Keratinocyte (primary cell): ENCODE measurements around the gene ADGRG6. TPM values are rescaled to one million over a fixed set of nuclear protein-coding genes. Genes with fewer than 3 reads are reported as not detected.

Experiments
- DNase-seq: peaks from one replicate; pipeline ENCODE4 v3.0.0-alpha.2; 2011; ENCODE audit warnings: low read depth, missing footprints, low spot score
- FAIRE-seq: peaks from 2 replicates; lab custom pipeline; 2011; peaks lifted over from hg19 to GRCh38; lab: Jason Lieb, UNC
- H2AFZ ChIP-seq: 2 replicates; pipeline ENCODE4 v1.6.0; 2012; ENCODE audit warnings: low read length, control low read depth, inconsistent platforms; ENCODE audit not compliant: control insufficient read depth
- H3K27ac ChIP-seq: 2 replicates; pipeline ENCODE4 v1.5.1; 2011; ENCODE audit warnings: low read length; ENCODE audit not compliant: control insufficient read depth, insufficient read depth
- H3K27me3 ChIP-seq: 3 replicates; pipeline ENCODE4 v1.6.0; 2011; ENCODE audit warnings: low read length; ENCODE audit not compliant: control insufficient read depth, insufficient read depth; ENCODE audit errors: extremely low read depth
- H3K36me3 ChIP-seq, 2 experiments: 2 replicates in 1 of 2; 3 replicates in 1 of 2; pipeline ENCODE4 v1.5.1; 2011; ENCODE audit warnings: low read length in 2 of 2, mild to moderate bottlenecking in 1 of 2; ENCODE audit not compliant: control insufficient read depth in 2 of 2, insufficient read depth in 2 of 2; ENCODE audit errors: extremely low read depth in 1 of 2
- H3K4me1 ChIP-seq: 3 replicates; pipeline ENCODE4 v1.5.1; 2011; ENCODE audit warnings: low read length; ENCODE audit not compliant: control insufficient read depth, insufficient read depth; ENCODE audit errors: extremely low read depth
- H3K4me2 ChIP-seq: 3 replicates; pipeline ENCODE4 v1.6.0; 2011; ENCODE audit warnings: low read depth, low read length; ENCODE audit not compliant: control insufficient read depth, insufficient read depth; ENCODE audit errors: extremely low read depth
- H3K4me3 ChIP-seq, 3 experiments: fragments of 200-600 bp in 1 of 3; sonication (generic) in 1 of 3; 2 replicates in 2 of 3; 3 replicates in 1 of 3; pipeline ENCODE4 v1.5.1; 2011 to 2016; ENCODE audit warnings: low read length in 3 of 3, mild to moderate bottlenecking in 3 of 3, control low read depth in 2 of 3, inconsistent platforms in 1 of 3, low read depth in 1 of 3, mixed read lengths in 1 of 3, mixed run types in 1 of 3, moderate library complexity in 1 of 3; ENCODE audit not compliant: control insufficient read depth in 2 of 3, insufficient read depth in 2 of 3; ENCODE audit errors: extremely low read depth in 1 of 3
- H3K79me2 ChIP-seq: 2 replicates; pipeline ENCODE4 v1.6.0; 2012; ENCODE audit warnings: low read length; ENCODE audit not compliant: control insufficient read depth, insufficient read depth
- H3K9ac ChIP-seq: 3 replicates; pipeline ENCODE4 v1.6.0; 2011; ENCODE audit warnings: low read length; ENCODE audit not compliant: control insufficient read depth, insufficient read depth; ENCODE audit errors: extremely low read depth
- H3K9me1 ChIP-seq: 3 replicates; pipeline ENCODE4 v1.6.0; 2011; ENCODE audit warnings: low read length; ENCODE audit not compliant: control insufficient read depth, insufficient read depth; ENCODE audit errors: extremely low read depth
- H3K9me3 ChIP-seq: 2 replicates; pipeline ENCODE4 v1.5.1; 2012; ENCODE audit warnings: low read depth, low read length; ENCODE audit not compliant: control insufficient read depth
- H4K20me1 ChIP-seq: 3 replicates; pipeline ENCODE4 v1.6.0; 2011; ENCODE audit warnings: low read length; ENCODE audit not compliant: control insufficient read depth, insufficient read depth; ENCODE audit errors: extremely low read depth
- EZH2 ChIP-seq: IDR thresholded peaks from one replicate; pipeline ENCODE4 v1.6.1; 2012; ENCODE audit warnings: inconsistent platforms, mild to moderate bottlenecking, low read length, moderate library complexity
- dilution Hi-C: fragments of 300-500 bp; cut with MboI; formaldehyde crosslinking; loops from one replicate; pipeline ENCODE4 v1.7.0; 2020; ENCODE audit warnings: low sequenced_read_pairs; ENCODE audit not compliant: extremely low pct_ligation_motif_present
- polyA plus RNA-seq, 5 experiments: library from polyadenylated mRNA; depleted of rRNA in 3 of 5; stranded (reverse) in 3 of 5; stranded (forward) in 1 of 5; unstranded in 1 of 5; fragments of >200 nt; gene quantifications; 1 replicate in 1 of 5; 2 replicates in 3 of 5; 3 replicates in 1 of 5; pipeline versions ENCODE4 v1.2.1 to v1.2.3, GENCODE V29; 2011 to 2012; ENCODE audit warnings: missing spikeins in 2 of 5, low read depth in 1 of 5, low replicate concordance in 1 of 5
- TF ChIP-seq, protein P1 (sequence below), 3 experiments: IDR thresholded peaks in 1 of 3; conservative IDR thresholded peaks in 1 of 3; optimal IDR thresholded peaks in 1 of 3; 2 replicates in 2 of 3; 3 replicates in 1 of 3; pipeline versions ENCODE3 to v1.5.1; 2011; ENCODE audit warnings: low read length in 3 of 3, mild to moderate bottlenecking in 3 of 3, moderate library complexity in 2 of 3, control low read depth in 1 of 3, inconsistent platforms in 1 of 3; ENCODE audit not compliant: insufficient read depth in 2 of 3; ENCODE audit errors: extremely low read depth in 1 of 3

ADGRG6 gene
- polyA plus RNA-seq, 1 donor (not counting 4 experiments of a cell fraction or from before 2014, with no cell fraction given): 20.1 TPM

GRCh38 chr6:142380626-142381025 lies 78.8 kb downstream of the ADGRG6 start:
- H3K9me1 ChIP-seq: no peaks in the 10 kb centered on the region
- H3K4me2 ChIP-seq: no peak overlapping the region
- H3K36me3 ChIP-seq: no peaks in the 10 kb centered on the region
- H2AFZ ChIP-seq: no peak overlapping the region
- no peaks in the 10 kb centered on the region for H3K79me2 ChIP-seq
- TF ChIP-seq, protein P1, sequence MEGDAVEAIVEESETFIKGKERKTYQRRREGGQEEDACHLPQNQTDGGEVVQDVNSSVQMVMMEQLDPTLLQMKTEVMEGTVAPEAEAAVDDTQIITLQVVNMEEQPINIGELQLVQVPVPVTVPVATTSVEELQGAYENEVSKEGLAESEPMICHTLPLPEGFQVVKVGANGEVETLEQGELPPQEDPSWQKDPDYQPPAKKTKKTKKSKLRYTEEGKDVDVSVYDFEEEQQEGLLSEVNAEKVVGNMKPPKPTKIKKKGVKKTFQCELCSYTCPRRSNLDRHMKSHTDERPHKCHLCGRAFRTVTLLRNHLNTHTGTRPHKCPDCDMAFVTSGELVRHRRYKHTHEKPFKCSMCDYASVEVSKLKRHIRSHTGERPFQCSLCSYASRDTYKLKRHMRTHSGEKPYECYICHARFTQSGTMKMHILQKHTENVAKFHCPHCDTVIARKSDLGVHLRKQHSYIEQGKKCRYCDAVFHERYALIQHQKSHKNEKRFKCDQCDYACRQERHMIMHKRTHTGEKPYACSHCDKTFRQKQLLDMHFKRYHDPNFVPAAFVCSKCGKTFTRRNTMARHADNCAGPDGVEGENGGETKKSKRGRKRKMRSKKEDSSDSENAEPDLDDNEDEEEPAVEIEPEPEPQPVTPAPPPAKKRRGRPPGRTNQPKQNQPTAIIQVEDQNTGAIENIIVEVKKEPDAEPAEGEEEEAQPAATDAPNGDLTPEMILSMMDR (optimal IDR thresholded peaks at IDR 0.05 in 1 of 3, IDR thresholded peaks at IDR 0.05 in 1 of 3, conservative IDR thresholded peaks at IDR 0.05 in 1 of 3; ENCODE audit: extremely low read depth in 1 of 3, insufficient read depth in 2 of 3, low read length in 3 of 3): no peak
- TF ChIP-seq EZH2: no peak
- H3K4me3 ChIP-seq: no peak overlapping the region
- no peak for FAIRE-seq
- dilution Hi-C loops: no loop called here
- no peaks in the 10 kb centered on the region for H4K20me1 ChIP-seq
- H3K9me3 ChIP-seq: no peaks in the 10 kb centered on the region
- no peak overlapping the region for H3K9ac ChIP-seq
- no peak for DNase-seq
- H3K4me1 ChIP-seq: peaks cover 33% of the 10 kb centered on the region
- no peaks in the 10 kb centered on the region for H3K27me3 ChIP-seq
- no peak overlapping the region for H3K27ac ChIP-seq

DNA sequence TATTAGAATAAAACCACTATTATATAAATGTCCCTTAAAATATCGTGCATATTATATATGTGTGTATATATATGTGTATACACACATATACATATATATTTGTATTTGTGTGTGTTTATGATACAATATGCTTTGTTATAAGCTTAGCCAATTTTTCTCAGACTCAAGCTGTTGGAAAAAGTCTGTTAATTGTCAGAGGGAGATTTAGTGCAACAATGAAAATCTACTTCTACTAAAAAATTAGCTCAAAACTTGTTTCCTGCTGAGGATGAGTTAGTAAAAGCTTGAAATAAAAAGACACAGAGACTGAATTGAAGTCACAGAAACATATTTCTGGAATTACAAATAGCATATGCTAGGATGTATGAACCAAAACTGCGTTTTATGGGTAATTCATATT lies 79.4 kb downstream of the ADGRG6 start:
- Histone ChIP-seq H3K36me3 (no peaks in the 10 kb centered on the region), H3K79me2 (no peaks in the 10 kb centered on the region), H3K4me2 (no peak overlapping the region), H3K9me3 (no peaks in the 10 kb centered on the region), H3K27ac (no peak overlapping the region), H2AFZ (no peak overlapping the region), H3K9ac (no peak overlapping the region), H3K27me3 (no peaks in the 10 kb centered on the region), H3K4me3 (no peak overlapping the region), H4K20me1 (no peaks in the 10 kb centered on the region), H3K9me1 (no peaks in the 10 kb centered on the region), H3K4me1 (peaks cover 30% of the 10 kb centered on the region)
- no peak for TF ChIP-seq EZH2
- no peak for DNase-seq
- dilution Hi-C loops: no loop called here
- no peak for FAIRE-seq

- H3K27me3 ChIP-seq: no peaks in the 10 kb centered on the region
- H3K27ac ChIP-seq: no peak overlapping the region
- dilution Hi-C loops: no loop called here
- no peaks in the 10 kb centered on the region for H3K79me2 ChIP-seq
- H3K4me1 ChIP-seq: peaks cover 24% of the 10 kb centered on the region
- H3K4me3 ChIP-seq: no peak overlapping the region
- H3K4me2 ChIP-seq: no peak overlapping the region
- TF ChIP-seq, protein P1 (optimal IDR thresholded peaks at IDR 0.05 in 1 of 3, IDR thresholded peaks at IDR 0.05 in 1 of 3, conservative IDR thresholded peaks at IDR 0.05 in 1 of 3; ENCODE audit: extremely low read depth in 1 of 3, insufficient read depth in 2 of 3, low read length in 3 of 3): no peak
- no peak for TF ChIP-seq EZH2
- no peaks in the 10 kb centered on the region for H4K20me1 ChIP-seq
- H3K9me3 ChIP-seq: no peaks in the 10 kb centered on the region
- FAIRE-seq: no peak
- no peak for DNase-seq
- no peak overlapping the region for H3K9ac ChIP-seq
- no peaks in the 10 kb centered on the region for H3K36me3 ChIP-seq
- H2AFZ ChIP-seq: no peak overlapping the region
- H3K9me1 ChIP-seq: no peaks in the 10 kb centered on the region
Observed at GRCh38 chr6:142381845-142382378, 80.1 kb downstream of the ADGRG6 start.
